T-cell (primary cell): Measurements from ENCODE around the gene CNTNAP2. TPM values are rescaled to one million over a fixed set of nuclear protein-coding genes. Genes with fewer than 3 reads are reported as not detected.

Source experiments
- ATAC-seq, 4 experiments: fragments of 200-7000 bp in 3 of 4; fragments of 150-1000 bp in 1 of 4; cut with Tn5 transposase; replicated peaks in 1 of 4; 1 replicate in 3 of 4; 2 replicates in 1 of 4; pipeline ENCODE4 v1.10.0; 2021; ENCODE audit warnings: moderate library complexity in 3 of 4, mild to moderate bottlenecking in 2 of 4, moderate number of reproducible peaks in 1 of 4
- CTCF ChIA-PET, 2 donors: fragments of 300-600 bp; sonication (Branson Sonifier 250); formaldehyde crosslinking; loops; one replicate each; lab custom pipeline; 2022; ENCODE audit warnings: antibody characterized with exemption in 2 of 2; lab: Charles Lee
- POLR2A ChIA-PET, 2 donors: fragments of 300-600 bp; sonication (Branson Sonifier 250); formaldehyde crosslinking; loops; one replicate each; lab custom pipeline; 2022; ENCODE audit warnings: antibody characterized with exemption in 2 of 2; lab: Charles Lee
- DNase-seq, 35 experiments: peaks; one replicate each; pipeline versions ENCODE4 v3.0.0 to v3.0.0-alpha.2; 2013 to 2023
- H3K27ac ChIP-seq: one replicate; pipeline ENCODE4 v1.5.1; 2013; ENCODE audit warnings: low read length
- H3K27me3 ChIP-seq, 2 experiments: replicated peaks in 1 of 2; 1 replicate in 1 of 2; 2 replicates in 1 of 2; pipeline versions ENCODE4 v1.6.1 to v1.7.0; 2013; ENCODE audit warnings: low read length in 1 of 2, mixed read lengths in 1 of 2; ENCODE audit not compliant: control insufficient read depth in 2 of 2, insufficient read depth in 2 of 2; ENCODE audit errors: extremely low read depth in 1 of 2
- H3K36me3 ChIP-seq, 2 donors: 1 replicate in 1 of 2; 2 replicates in 1 of 2; pipeline versions ENCODE4 v1.6.1 to v1.7.0; 2013; ENCODE audit warnings: low read length in 1 of 2; ENCODE audit not compliant: control insufficient read depth in 2 of 2, insufficient read depth in 1 of 2; ENCODE audit errors: extremely low read depth in 1 of 2
- H3K4me1 ChIP-seq, 2 experiments: 1 replicate in 1 of 2; 2 replicates in 1 of 2; pipeline versions ENCODE4 v1.6.1 to v1.7.0; 2013; ENCODE audit warnings: low read length in 2 of 2, mixed read lengths in 1 of 2; ENCODE audit not compliant: insufficient read depth in 2 of 2, control insufficient read depth in 1 of 2; ENCODE audit errors: extremely low read depth in 1 of 2
- H3K4me3 ChIP-seq, 2 donors: 1 replicate in 1 of 2; 2 replicates in 1 of 2; pipeline versions ENCODE4 v1.5.1 to v1.7.0; 2013; ENCODE audit warnings: mild to moderate bottlenecking in 2 of 2, low read length in 1 of 2, moderate library complexity in 1 of 2; ENCODE audit not compliant: control insufficient read depth in 1 of 2; ENCODE audit errors: extremely low read depth in 1 of 2
- H3K9me3 ChIP-seq: 2 replicates; pipeline ENCODE4 v1.7.0; 2013
- H3K27ac Mint-ChIP-seq, 2 donors: one replicate each; pipeline ENCODE4 v1.8.0; 2020 to 2021; ENCODE audit warnings: mild to moderate bottlenecking in 2 of 2, mixed read lengths in 2 of 2
- H3K27me3 Mint-ChIP-seq, 2 donors: one replicate each; pipeline ENCODE4 v1.8.0; 2021 to 2022; ENCODE audit warnings: mixed read lengths in 2 of 2
- H3K36me3 Mint-ChIP-seq: one replicate; pipeline ENCODE4 v1.8.0; 2021; ENCODE audit warnings: mixed read lengths
- H3K4me1 Mint-ChIP-seq, 3 donors: one replicate each; pipeline ENCODE4 v1.8.0; 2020 to 2022; ENCODE audit warnings: mixed read lengths in 3 of 3, mild to moderate bottlenecking in 1 of 3
- H3K4me3 Mint-ChIP-seq, 3 donors: one replicate each; pipeline ENCODE4 v1.8.0; 2020 to 2022; ENCODE audit warnings: mild to moderate bottlenecking in 3 of 3, mixed read lengths in 3 of 3, moderate library complexity in 3 of 3
- H3K9me3 Mint-ChIP-seq, 3 donors: one replicate each; pipeline ENCODE4 v1.8.0; 2020 to 2022; ENCODE audit warnings: mixed read lengths in 3 of 3
- WGBS: methylation state at CpG from one replicate; pipeline ENCODE4 v1.1.5; 2013; ENCODE audit warnings: missing lambda C conversion rate; ENCODE audit not compliant: insufficient coverage; 5-methylcytosine and 5-hydroxymethylcytosine counted together
- total RNA-seq, 35 experiments: library from RNA in 6 of 35; stranded (reverse) in 6 of 35; fragments of 120-200 nt in 1 of 35; gene quantifications; one replicate each; pipeline versions ENCODE4 v1.2.1 to v1.2.4 and lab custom pipeline; 2013 to 2026

Gene CNTNAP2
- total RNA-seq, 5 donors from 2014 or later (not counting 1 experiment from before 2014, with no cell fraction given): 0.15 to 0.72 (median 0.21) TPM

DNA sequence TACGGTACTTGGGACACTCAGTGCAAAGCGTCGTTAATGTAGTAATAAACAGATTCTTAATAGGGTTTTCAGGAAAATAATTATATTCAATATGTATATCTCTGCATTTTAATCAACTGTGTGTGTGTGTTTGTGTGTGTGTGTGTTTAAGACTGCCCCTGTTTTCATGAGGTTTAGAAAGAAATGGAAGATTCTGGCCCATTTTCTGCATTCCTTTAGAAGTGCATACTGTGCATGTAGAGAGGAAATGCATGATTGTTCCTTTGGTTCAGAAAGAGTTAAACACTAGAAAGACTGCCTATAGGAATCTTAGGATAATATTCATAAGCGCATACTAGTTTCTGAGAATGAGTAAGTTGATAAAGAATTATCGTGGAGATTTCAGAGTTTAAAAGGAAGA lies 975 bp downstream of the CNTNAP2 start:
- CTCF ChIA-PET: no interaction called here

DNA sequence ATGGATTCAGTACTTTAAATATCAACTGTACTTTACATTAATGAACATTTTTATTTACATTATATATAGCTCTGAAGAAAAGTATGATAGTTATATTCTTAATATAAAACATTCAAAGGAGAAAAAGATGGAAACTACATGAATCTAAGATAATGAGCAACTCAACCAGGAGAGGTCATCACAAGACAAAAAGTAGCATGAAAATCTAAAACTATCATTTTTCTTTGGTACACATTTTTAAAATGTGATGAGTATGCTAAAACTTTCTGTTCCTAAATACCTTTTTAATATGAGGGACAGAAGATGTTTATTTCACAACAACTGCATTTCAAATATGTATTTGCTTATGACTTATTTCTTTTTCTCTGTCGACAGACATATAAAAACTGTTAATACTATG lies 2.4 kb downstream of the CNTNAP2 start:
- H3K27me3 ChIP-seq: peaks cover 13 to 15% of the 10 kb centered on the region in 2 experiments
- peaks cover 0 to 6% of the 10 kb centered on the region in 2 experiments for H3K4me1 ChIP-seq
- ATAC-seq (no peak), DNase-seq (no peak)
- H3K4me3 Mint-ChIP-seq: no peak overlapping the region
- no peak overlapping the region for H3K27ac ChIP-seq
- peaks cover 22 to 32% of the 10 kb centered on the region in 2 donors for H3K27me3 Mint-ChIP-seq
- H3K36me3 ChIP-seq: no peaks in the 10 kb centered on the region
- ChIA-PET POLR2A (no interaction called here), CTCF (no interaction called here)
- no peak overlapping the region for H3K27ac Mint-ChIP-seq
- WGBS: no CpG with 5 or more reads among the region's 1 CpG
- H3K36me3 Mint-ChIP-seq: no peaks in the 10 kb centered on the region
- peaks cover 13 to 15% (median 15%) of the 10 kb centered on the region in 3 donors for H3K4me1 Mint-ChIP-seq
- H3K9me3 Mint-ChIP-seq: peaks cover 0 to 3% (median 3%) of the 10 kb centered on the region in 3 donors
- H3K9me3 ChIP-seq: no peaks in the 10 kb centered on the region
- no peak overlapping the region for H3K4me3 ChIP-seq

More for the DNA sequence above, 975 bp downstream of the CNTNAP2 start:
- Histone ChIP-seq H3K36me3 (no peaks in the 10 kb centered on the region), H3K4me1 (peaks cover 0 to 6% of the 10 kb centered on the region in 2 experiments), H3K27ac (no peak overlapping the region), H3K27me3 (peaks cover 13 to 15% of the 10 kb centered on the region in 2 experiments), H3K4me3 (no peak overlapping the region), H3K9me3 (no peaks in the 10 kb centered on the region)
- peaks cover 13 to 15% (median 15%) of the 10 kb centered on the region in 3 donors for H3K4me1 Mint-ChIP-seq
- no CpG with 5 or more reads among the region's 5 CpGs for WGBS
- peaks cover 0 to 3% (median 2%) of the 10 kb centered on the region in 3 donors for H3K9me3 Mint-ChIP-seq
- H3K4me3 Mint-ChIP-seq: peak overlapping the region in 1 of 3 donors; percentile 71
- H3K27ac Mint-ChIP-seq: no peak overlapping the region
- no peaks in the 10 kb centered on the region for H3K36me3 Mint-ChIP-seq
- ATAC-seq (no peak), DNase-seq (no peak)
- POLR2A ChIA-PET: no interaction called here
- H3K27me3 Mint-ChIP-seq: peaks cover 22 to 32% of the 10 kb centered on the region in 2 donors

DNA sequence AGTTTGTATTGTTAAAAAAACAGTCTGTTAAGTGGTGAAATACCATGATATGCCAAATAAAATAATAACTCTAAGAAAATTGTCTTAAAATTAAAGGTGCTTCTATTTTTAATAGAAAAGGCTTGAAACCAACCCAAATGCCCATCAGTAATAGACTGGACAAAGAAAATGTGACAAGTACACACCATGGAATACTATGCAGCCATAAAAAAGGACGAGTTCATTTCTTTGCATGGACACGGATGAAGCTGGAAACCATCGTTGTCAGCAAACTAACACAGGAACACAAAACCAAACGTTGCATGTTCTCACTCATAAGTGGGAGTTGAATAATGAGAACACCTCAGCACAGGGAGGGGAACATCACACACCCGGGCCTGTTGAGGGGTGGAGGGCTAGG lies 7.1 kb downstream of the CNTNAP2 start:
- POLR2A ChIA-PET: no interaction called here
- WGBS: 20% methylated on average over 1 of the region's 5 CpGs
- H3K4me1 ChIP-seq: no peaks in the 10 kb centered on the region
- H3K36me3 ChIP-seq: no peaks in the 10 kb centered on the region
- Mint-ChIP-seq H3K4me1 (no peaks in the 10 kb centered on the region), H3K27me3 (no peaks in the 10 kb centered on the region), H3K9me3 (peaks cover 0 to 4% (median 3%) of the 10 kb centered on the region in 3 donors), H3K36me3 (no peaks in the 10 kb centered on the region), H3K4me3 (no peak overlapping the region), H3K27ac (no peak overlapping the region)
- no peaks in the 10 kb centered on the region for H3K27me3 ChIP-seq
- no peak overlapping the region for H3K4me3 ChIP-seq
- no peaks in the 10 kb centered on the region for H3K9me3 ChIP-seq
- no peak overlapping the region for H3K27ac ChIP-seq
- DNase-seq (no peak), ATAC-seq (no peak)
- CTCF ChIA-PET: no interaction called here

DNA sequence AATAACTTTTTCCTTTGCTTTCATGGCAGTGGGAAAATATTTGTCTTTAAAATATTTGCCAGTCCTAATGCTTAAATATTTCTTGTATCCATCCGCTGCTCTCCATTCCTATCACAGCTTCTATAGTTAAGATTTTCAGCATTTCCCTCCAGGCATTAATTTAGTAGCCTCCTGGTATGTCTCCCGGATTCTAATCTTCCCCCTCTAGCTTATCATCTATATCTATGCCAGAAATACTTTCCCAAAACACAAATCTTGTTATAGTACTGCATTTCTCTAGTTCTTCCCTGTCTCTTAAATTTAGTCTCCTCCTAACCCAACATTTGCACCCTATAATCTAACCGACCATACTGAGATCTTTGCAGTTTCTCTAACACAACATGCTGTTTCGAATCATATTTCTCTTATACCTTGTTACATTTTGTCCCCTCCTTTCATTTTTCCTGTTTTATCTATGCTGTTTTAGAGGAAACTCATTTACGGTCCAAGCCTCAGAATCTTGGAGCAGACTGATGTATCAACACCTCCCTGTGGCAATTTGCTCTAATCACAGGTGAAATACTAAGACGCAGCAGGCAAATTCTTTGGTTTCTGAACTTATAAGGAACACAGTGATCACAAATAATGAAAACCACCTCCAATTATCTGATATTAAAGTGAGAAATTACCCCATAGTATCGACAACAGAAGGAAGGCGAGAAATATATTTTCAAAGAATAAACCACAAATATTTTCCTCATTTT lies 10.3 kb downstream of the CNTNAP2 start:
- Mint-ChIP-seq H3K4me1 (no peaks in the 10 kb centered on the region), H3K36me3 (no peaks in the 10 kb centered on the region), H3K4me3 (no peak overlapping the region), H3K9me3 (peaks cover 2 to 9% (median 7%) of the 10 kb centered on the region in 3 donors), H3K27me3 (no peaks in the 10 kb centered on the region), H3K27ac (no peak overlapping the region)
- H3K4me1 ChIP-seq: no peaks in the 10 kb centered on the region
- POLR2A ChIA-PET: no interaction called here
- H3K27me3 ChIP-seq: no peaks in the 10 kb centered on the region
- H3K4me3 ChIP-seq: no peak overlapping the region
- H3K9me3 ChIP-seq: no peaks in the 10 kb centered on the region
- DNase-seq (no peak), ATAC-seq (no peak)
- 84% methylated on average over 4 of the region's 8 CpGs for WGBS
- H3K27ac ChIP-seq: no peak overlapping the region
- no peaks in the 10 kb centered on the region for H3K36me3 ChIP-seq
- CTCF ChIA-PET: interaction anchor here in 1 of 2 donors (0.6 kb wide), 1 partner anchor 1188 kb away, joined by 7 read pairs; no protein-coding TSS in a partner anchor

DNA sequence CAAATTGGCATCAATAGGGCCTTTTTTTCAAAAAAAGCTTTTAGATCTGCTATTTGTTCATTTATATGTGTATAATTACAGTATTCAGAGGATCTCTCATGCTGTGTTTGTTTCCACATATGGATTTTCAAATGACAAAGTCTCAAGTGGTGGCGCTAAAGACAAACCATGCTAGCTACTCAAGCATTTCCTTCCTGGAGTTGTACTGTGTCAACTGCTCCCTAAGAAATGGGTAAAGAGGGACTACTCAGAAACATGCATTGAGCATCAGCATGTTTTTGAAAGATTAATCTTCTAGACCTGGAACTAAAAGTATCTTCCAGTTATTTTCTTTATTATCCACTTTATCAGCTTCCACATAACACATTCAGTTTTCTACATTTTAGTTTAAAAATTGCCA lies 12.7 kb downstream of the CNTNAP2 start:
- no peak overlapping the region for H3K27ac ChIP-seq
- Mint-ChIP-seq H3K4me1 (no peaks in the 10 kb centered on the region), H3K27ac (no peak overlapping the region), H3K4me3 (no peak overlapping the region), H3K27me3 (no peaks in the 10 kb centered on the region), H3K9me3 (peaks cover 5 to 8% (median 8%) of the 10 kb centered on the region in 3 donors), H3K36me3 (no peaks in the 10 kb centered on the region)
- H3K9me3 ChIP-seq: no peaks in the 10 kb centered on the region
- CTCF ChIA-PET: no interaction called here
- no peaks in the 10 kb centered on the region for H3K36me3 ChIP-seq
- H3K4me1 ChIP-seq: no peaks in the 10 kb centered on the region
- ATAC-seq (no peak), DNase-seq (no peak)
- H3K27me3 ChIP-seq: no peaks in the 10 kb centered on the region
- no peak overlapping the region for H3K4me3 ChIP-seq
- 20% methylated on average over 1 of the region's 1 CpG for WGBS
- POLR2A ChIA-PET: interaction anchor here in 1 of 2 donors (0.5 kb wide), 1 partner anchor 479 kb away, joined by 3 read pairs; no protein-coding TSS in a partner anchor

DNA sequence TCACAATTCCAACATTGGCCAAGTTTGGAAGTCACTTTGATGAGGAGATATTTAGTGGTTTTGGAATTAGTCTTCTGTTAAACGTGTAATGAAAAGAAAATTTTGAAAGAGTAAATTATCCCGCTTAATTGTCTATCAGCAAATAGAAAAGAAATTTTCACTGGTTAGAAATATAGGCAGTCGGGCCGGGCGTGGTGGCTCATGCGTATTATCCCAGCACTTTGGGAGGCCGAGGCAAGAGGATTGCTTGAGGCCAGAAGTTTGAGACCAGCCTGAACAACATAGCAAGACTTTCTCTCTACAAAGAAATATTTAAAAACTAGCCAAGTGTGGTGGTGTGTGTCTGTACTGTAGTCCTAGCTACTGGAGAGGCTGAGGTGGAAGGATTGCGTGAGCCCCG lies 13.4 kb downstream of the CNTNAP2 start:
- Histone ChIP-seq H3K4me3 (no peak overlapping the region), H3K27me3 (no peaks in the 10 kb centered on the region), H3K9me3 (no peaks in the 10 kb centered on the region), H3K27ac (no peak overlapping the region), H3K36me3 (no peaks in the 10 kb centered on the region), H3K4me1 (no peaks in the 10 kb centered on the region)
- Mint-ChIP-seq H3K27ac (no peak overlapping the region), H3K36me3 (no peaks in the 10 kb centered on the region), H3K4me3 (no peak overlapping the region), H3K27me3 (no peaks in the 10 kb centered on the region), H3K9me3 (peaks cover 5 to 8% (median 8%) of the 10 kb centered on the region in 3 donors), H3K4me1 (no peaks in the 10 kb centered on the region)
- ChIA-PET POLR2A (interaction anchor here in 1 of 2 donors (0.5 kb wide), 1 partner anchor 479 kb away, joined by 3 read pairs; no protein-coding TSS in a partner anchor), CTCF (no interaction called here)
- no peak for DNase-seq
- no CpG with 5 or more reads among the region's 9 CpGs for WGBS
- ATAC-seq: no peak
